NB4 (cell line): ENCODE measurements around the gene NRP1.
A peak's percentile ranks its signal among the peaks of the same experiment; 100 is the strongest.

Experiments used
- DNase-seq: peaks from one replicate; pipeline ENCODE4 v3.0.0; 2010; ENCODE audit warnings: low read depth
- H3K4me3 ChIP-seq: one replicate; pipeline ENCODE4 v1.5.1; 2011; ENCODE audit warnings: mild to moderate bottlenecking, low read depth, low read length, moderate library complexity
- CTCF ChIP-seq: IDR thresholded peaks from one replicate; pipeline ENCODE4 v1.5.1; 2012; ENCODE audit warnings: low read depth, low read length
- MYC ChIP-seq: IDR thresholded peaks from 2 replicates; pipeline ENCODE4 v1.6.1; 2011; ENCODE audit warnings: low read depth, low read length
- POLR2A ChIP-seq: IDR thresholded peaks from 2 replicates; pipeline ENCODE4 v1.6.1; 2011; ENCODE audit warnings: mild to moderate bottlenecking; ENCODE audit not compliant: insufficient read length; ENCODE audit errors: extremely low read depth
- TF ChIP-seq, protein P1 (sequence below): IDR thresholded peaks from 2 replicates; pipeline ENCODE4 v1.6.1; 2011; ENCODE audit warnings: low read depth, low read length

Gene NRP1

GRCh38 chr10:33164060-33164709 is 170.3 kb downstream of the NRP1 start:
- no peak overlapping the region for H3K4me3 ChIP-seq
- TF ChIP-seq POLR2A (no peak), MYC (no peak), CTCF (no peak)
- TF ChIP-seq, protein P1, sequence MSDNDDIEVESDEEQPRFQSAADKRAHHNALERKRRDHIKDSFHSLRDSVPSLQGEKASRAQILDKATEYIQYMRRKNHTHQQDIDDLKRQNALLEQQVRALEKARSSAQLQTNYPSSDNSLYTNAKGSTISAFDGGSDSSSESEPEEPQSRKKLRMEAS: no peak
- DNase-seq: no peak

DNA sequence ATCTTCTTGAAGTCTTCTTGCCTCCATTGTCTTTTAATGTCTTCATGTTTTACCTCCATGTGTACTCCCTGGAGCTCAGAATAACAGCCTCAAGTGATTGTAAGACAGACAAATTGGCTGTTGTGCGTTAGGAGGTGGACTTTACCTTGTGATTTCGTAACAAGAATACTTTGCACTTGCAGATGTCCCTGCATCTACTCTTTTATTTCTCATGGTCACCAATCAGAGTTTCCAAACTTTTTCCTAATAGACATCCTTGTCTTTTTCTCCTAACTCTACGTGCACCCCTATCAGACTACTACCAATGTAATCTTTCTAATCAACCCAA is 172.3 kb downstream of the NRP1 start:
- no peak overlapping the region for H3K4me3 ChIP-seq
- TF ChIP-seq MYC: no peak
- no peak for TF ChIP-seq POLR2A
- TF ChIP-seq, protein P1: no peak
- no peak for TF ChIP-seq CTCF
- DNase-seq: no peak

- TF ChIP-seq CTCF: no peak
- TF ChIP-seq, protein P1: no peak
- no peak for TF ChIP-seq POLR2A
- TF ChIP-seq MYC: no peak
- no peak overlapping the region for H3K4me3 ChIP-seq
- DNase-seq: no peak
Measured at GRCh38 chr10:33161550-33162247, 172.8 kb downstream of the NRP1 start.

GRCh38 chr10:33160151-33160550 is 174.3 kb downstream of the NRP1 start:
- TF ChIP-seq CTCF: no peak
- TF ChIP-seq POLR2A: no peak
- TF ChIP-seq MYC: no peak
- TF ChIP-seq, protein P1: no peak
- H3K4me3 ChIP-seq: no peak overlapping the region
- DNase-seq: no peak

- TF ChIP-seq, protein P1: no peak
- TF ChIP-seq CTCF (no peak), MYC (no peak)
- no peak overlapping the region for H3K4me3 ChIP-seq
- DNase-seq: peak; percentile 67
Measured at GRCh38 chr10:33157103-33157502, 177.4 kb downstream of the NRP1 start.
